ENCODE data around the gene XPC.

XPC gene

DNA sequence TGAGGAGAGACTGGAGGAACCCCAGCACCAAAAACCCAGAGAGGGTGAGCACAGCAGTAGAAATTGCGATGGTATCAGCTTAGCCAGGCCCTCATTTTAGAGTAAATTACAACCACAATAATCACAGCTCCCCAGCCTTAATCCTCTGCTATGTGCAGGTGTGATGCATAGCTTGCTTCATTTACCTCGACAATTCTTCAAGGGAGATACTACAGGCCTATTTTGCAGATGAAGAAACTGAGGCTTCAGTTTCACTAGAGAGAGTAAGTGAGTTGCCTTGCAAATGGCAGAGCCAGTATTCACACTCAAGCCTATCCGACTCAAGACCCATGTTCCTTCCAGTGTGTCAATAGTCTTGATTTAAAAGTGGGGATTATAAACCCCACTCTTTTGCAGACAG lies 33.6 kb upstream of the XPC start:
- TF ChIP-seq, protein P1, sequence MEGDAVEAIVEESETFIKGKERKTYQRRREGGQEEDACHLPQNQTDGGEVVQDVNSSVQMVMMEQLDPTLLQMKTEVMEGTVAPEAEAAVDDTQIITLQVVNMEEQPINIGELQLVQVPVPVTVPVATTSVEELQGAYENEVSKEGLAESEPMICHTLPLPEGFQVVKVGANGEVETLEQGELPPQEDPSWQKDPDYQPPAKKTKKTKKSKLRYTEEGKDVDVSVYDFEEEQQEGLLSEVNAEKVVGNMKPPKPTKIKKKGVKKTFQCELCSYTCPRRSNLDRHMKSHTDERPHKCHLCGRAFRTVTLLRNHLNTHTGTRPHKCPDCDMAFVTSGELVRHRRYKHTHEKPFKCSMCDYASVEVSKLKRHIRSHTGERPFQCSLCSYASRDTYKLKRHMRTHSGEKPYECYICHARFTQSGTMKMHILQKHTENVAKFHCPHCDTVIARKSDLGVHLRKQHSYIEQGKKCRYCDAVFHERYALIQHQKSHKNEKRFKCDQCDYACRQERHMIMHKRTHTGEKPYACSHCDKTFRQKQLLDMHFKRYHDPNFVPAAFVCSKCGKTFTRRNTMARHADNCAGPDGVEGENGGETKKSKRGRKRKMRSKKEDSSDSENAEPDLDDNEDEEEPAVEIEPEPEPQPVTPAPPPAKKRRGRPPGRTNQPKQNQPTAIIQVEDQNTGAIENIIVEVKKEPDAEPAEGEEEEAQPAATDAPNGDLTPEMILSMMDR (conservative IDR thresholded peaks at IDR 0.05; ENCODE audit: low read length): no peak
- DNase-seq (ENCODE audit: low read depth): no peak
- H3K4me3 ChIP-seq (ENCODE audit: low read length): no peak overlapping the region

DNA sequence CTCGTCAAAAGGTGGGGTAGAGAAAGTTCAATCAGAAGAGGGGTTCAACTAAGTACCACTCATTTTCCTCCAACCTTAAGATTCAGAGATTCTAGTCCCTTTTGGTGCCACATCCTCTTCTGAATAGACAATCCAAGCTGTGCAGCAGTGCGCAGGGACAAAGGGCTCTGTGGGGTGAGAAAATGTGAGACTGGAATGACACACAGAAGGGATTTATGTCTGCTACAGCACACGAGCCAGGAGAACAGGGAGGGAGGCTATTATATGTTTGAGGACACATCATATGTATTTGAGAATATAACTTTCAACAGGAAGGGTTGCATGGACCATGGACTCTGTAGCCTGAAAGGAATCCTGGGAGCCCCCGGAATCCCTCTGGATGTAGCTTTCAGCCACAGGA lies 33.2 kb upstream of the XPC start:
- TF ChIP-seq, protein P1 (conservative IDR thresholded peaks at IDR 0.05; ENCODE audit: low read length): no peak
- no peak for DNase-seq (ENCODE audit: low read depth)

DNA sequence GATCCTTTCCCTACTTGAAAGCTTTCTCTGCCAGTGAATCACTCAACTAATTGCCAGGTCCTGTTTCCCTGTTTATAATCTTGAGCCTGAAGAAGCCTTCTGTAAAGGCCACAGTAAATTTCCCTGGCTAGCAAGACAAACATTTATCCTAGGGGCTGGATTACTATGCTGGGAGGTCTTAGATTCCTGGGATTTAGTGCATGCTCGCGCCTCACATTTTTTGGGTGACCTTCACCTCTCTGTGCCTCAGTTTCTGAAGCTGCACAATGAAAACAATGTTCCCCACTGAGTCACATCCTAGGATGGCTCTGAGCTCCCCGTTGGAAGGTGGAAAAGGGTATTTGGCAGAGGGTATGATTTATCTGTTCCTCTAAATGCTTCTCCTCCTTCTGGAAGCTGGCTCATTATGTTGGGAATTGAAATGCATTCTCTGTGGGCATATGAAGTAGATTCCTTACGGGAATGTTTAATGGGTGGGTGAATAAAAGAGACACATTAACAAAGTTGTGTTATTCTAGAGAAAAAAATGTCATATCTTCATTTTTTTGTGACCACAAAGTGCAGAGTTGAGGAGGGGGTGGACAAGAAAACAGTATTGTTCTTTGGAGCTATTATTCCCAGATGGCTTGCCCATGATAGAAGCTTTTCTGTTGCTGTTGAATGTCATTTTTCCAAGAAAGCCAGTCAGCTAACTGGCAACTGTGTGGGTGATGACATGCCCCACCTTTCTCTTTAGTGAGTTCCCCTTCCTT lies 32.6 kb upstream of the XPC start:
- no peak overlapping the region for H3K4me3 ChIP-seq (ENCODE audit: low read length)
- TF ChIP-seq, protein P1 (conservative IDR thresholded peaks at IDR 0.05; ENCODE audit: low read length): no peak
- DNase-seq (ENCODE audit: low read depth): peak; percentile 99

More for the DNA sequence above, 33.2 kb upstream of the XPC start:
- no peak overlapping the region for H3K4me3 ChIP-seq (ENCODE audit: low read length)

DNA sequence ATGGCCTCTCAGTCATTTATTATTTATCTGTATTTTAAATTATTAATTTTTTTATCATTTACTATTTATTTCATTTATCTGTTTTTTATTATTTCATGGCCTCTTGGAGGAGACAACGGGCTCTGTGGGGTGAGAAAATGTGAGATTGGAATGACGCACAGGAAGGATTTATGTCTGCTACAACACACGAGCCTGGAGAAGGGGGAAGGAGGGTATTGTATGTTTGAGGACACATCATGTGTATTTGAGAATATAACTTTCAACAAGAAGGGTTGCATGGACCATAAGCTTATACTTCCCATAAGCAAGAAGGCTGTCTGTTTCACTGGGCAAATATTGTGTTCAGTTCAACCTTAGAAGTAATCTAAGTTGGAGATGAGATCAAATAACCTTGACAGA lies 31.9 kb upstream of the XPC start:
- DNase-seq (ENCODE audit: low read depth): no peak
- TF ChIP-seq, protein P1 (conservative IDR thresholded peaks at IDR 0.05; ENCODE audit: low read length): no peak
- no peak overlapping the region for H3K4me3 ChIP-seq (ENCODE audit: low read length)

DNA sequence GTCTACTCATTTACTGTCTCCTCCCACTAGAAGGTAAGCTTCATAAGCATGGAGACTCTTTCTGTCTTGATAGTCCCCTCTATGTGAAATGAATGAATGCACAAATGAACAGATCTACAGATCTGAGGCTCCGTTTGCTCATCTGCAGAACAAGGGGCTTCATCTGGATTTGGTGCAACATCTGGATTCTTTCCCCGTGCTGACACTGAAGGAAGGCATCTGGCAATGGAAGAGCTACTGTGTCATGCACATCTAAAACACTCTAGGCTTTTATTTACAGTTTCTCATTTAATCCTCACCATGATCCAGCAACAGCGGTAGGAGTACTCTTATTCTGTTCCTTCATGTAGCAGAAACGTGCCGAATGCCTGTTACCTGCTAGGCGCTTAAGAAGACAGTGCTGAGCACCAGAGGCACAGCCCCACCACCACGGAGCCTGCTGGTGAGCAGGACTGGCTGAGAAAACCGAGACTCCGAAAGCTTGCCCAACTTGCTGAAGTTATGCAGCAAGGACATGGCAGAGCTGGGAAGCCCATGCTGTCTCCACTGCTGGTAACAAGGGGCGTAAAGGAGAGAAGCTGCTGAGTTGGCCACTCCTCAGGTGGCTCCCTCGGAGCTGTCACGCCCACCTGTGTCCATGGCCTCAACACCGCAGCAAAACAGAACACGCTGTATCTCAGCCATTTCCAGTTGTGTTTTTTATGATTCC lies 31.3 kb upstream of the XPC start:
- DNase-seq (ENCODE audit: low read depth): peak; percentile 62
- peak overlapping the region; percentile 20 for H3K4me3 ChIP-seq (ENCODE audit: low read length)
- TF ChIP-seq, protein P1 (conservative IDR thresholded peaks at IDR 0.05; ENCODE audit: low read length): no peak

DNA sequence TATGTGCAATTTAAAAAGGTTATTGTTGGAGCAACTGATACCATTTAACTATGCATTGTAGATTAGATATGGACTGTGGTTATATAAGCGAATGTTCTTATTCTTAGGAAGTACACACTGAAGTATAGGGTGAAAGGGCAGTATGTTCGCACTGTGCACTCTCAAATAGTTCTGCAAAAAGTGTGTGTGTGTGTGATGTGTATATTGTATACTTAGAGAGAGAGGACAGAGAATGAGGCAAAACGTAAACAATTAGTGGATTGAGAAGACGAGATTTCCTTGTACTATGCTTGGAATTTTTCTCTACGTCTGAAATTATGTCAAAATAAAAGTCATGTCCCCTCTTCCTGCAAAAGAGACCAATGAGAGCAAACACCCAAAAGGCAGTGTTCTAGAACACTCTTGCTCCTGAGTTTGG lies 30.6 kb upstream of the XPC start:
- DNase-seq (ENCODE audit: low read depth): no peak
- H3K4me3 ChIP-seq (ENCODE audit: low read length): no peak overlapping the region
- TF ChIP-seq, protein P1 (conservative IDR thresholded peaks at IDR 0.05; ENCODE audit: low read length): no peak

DNA sequence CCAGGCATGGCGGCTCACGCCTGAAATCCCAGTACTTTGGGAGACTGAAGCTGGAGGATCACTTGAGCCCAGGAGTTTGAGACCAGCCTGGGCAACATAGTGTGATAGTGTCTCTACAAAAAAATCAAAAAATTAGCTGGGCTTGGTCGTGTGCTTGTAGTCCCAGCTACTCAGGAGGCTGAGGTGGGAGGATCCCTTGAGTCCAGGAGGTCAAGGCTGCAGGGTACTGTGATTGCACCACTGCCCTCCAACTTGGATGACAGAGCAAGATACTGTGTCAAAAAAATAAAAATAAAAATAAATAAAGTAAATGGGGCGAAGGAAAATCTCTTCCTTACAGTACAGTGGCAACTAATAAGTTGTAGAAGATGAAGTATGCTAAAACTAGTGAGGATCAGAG lies 29.8 kb upstream of the XPC start:
- no peak for DNase-seq (ENCODE audit: low read depth)
- TF ChIP-seq, protein P1 (conservative IDR thresholded peaks at IDR 0.05; ENCODE audit: low read length): no peak
- H3K4me3 ChIP-seq (ENCODE audit: low read length): no peak overlapping the region
